Measurements from ENCODE around the gene PALB2. TPM values are rescaled to one million over a fixed set of nuclear protein-coding genes. Genes with fewer than 3 reads are reported as not detected.

The PALB2 gene
- total and polyA plus RNA-seq, 2 of the 8 experiments (the other 6 are each of a cell fraction or from before 2014, with no cell fraction given): 12.5 to 33.1 TPM

- TF ChIP-seq TEAD4 (IDR thresholded peaks at IDR 0.05; ENCODE audit: low read depth, low read length) (no peak), TCF12 (IDR thresholded peaks at IDR 0.05; ENCODE audit: low read depth, low read length) (no peak)
Observed at GRCh38 chr16:23570992-23571632, 70.0 kb downstream of the PALB2 start (continued).

Data from H1 (cell line).